GM18498 (cell line): Measurements from ENCODE around the gene KCNQ1OT1.

Source experiments
- ATAC-seq: cut with Tn5 transposase; IDR thresholded peaks from one replicate; pipeline ENCODE4 v1.9.1; 2021; ENCODE audit warnings: mild to moderate bottlenecking, moderate library complexity; ENCODE audit not compliant: unreplicated experiment

Gene KCNQ1OT1

DNA sequence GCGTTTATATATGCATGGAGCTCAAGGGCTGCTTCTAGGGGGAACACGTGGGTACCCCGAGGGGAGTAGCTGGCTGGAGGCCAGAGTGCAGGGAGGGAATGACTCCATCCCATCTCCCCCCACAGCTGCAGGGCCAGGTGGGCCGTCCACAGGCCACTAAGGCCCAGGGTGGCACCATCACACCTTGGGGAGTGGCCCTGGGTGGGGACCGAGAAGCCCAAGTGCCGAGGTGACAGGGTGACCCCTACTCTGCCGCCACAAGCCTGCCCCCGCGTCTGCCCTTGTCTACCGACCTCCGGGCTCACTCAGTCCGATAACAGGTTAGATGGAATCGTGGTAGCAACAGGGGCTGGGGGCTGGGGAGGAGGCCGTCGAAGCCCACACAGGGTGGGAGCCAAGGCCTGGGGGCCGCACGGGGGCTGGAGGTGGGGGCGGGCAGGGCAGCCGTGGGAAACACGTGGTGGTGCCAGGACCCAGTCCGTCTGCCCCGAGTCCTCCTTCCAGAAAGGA, 125.7 kb downstream of the KCNQ1OT1 start:
- ATAC-seq, result no peak

DNA sequence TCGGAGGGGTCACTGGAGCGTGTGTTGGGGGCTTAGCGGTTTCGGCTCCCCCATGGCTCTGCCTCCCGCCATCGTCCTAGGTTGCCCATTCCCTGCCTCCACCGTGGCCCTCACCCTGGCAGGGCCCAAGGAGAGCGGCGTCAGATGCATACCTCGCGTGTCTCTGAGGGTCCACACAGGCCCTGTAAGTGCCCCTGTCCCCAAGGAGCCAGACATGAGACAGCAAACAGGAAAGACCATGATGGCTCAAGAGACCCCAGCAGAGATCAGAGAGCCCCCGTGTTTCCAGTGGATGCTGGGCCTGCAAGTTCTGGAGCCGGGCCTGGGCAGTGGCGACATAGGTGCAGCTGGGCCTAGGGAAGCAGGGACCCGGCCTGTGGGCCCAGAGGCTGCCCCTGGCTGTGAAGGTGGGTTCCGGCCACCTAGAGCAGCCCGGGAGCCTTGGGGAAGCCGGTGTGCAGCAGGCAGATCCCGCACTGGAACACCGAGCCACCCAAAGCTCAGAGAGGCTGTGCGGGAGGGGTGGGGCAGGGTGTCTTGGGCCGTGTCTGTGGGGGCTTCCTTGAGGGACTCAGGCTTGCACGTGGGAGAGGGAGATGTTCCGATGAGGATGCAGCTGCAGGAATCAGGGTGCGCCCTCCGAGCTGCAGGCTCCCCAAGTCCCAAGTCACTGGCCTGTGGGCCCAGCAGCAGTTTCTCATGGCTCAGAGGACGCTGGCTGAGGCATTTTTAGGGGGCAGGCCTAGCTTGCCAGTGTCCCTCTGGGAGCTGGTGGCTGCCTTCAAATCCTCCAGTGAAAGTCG, 126.4 kb downstream of the KCNQ1OT1 start:
- ATAC-seq, result no peak

DNA sequence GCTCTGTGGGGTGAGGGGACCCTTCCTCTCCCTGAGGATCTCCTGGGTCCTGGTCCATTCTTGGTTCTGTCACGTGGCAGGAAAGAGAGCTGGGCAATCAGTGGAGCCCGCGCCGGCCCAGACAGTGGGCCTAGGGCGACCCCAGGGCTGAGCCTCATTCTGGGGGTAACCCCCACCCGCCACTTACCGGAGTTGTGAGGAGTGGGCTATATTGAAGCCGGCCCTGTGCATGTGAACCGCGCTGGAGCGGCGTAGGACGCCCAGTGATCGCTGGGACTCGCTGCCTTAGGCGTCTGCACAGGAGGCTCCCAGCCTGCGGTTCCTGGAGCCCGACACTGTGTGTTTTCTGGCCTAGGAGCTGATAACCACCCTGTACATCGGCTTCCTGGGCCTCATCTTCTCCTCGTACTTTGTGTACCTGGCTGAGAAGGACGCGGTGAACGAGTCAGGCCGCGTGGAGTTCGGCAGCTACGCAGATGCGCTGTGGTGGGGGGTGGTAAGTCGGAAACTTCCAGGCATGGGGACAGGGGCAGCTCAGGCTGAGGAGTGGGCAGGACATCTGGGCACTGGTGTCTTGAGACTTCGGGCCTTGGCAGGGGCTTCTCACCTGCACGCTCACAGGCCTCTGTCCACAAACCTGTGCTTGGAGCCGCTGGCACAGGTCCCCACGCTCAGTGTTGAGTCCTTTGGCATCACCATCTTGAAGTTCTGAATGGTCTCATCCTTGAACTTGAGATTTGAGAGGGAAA, 127.1 kb downstream of the KCNQ1OT1 start:
- ATAC-seq, result no peak

DNA sequence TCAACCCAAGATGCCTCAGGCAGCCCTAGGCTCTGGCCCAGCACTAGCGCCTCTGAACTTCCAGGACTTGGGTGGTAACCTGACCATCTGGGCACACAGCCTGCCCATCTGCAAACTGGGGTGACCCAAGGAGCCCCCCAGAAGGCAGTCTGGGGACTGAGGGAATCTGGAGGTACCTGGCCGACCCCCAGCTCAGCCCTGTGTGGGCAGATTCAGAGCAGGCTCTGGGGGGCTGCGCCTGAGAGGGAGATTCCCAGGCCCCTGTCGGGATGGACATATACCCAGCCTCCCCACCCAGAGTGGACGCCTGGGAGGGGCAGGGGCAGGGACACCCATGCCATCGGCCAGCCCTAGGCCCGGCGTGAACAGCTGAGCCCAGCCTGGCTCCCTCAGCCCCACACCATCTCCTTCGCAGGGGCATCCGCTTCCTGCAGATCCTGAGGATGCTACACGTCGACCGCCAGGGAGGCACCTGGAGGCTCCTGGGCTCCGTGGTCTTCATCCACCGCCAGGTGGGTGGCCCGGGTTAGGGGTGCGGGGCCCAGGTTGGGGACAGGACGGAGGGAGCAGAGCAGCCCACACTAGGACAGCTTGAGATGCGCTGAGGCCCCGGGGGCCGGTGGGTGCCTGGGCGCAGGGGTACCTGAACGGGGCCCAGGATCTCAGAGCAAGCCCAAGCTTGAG, 128.1 kb downstream of the KCNQ1OT1 start:
- no peak for ATAC-seq

DNA sequence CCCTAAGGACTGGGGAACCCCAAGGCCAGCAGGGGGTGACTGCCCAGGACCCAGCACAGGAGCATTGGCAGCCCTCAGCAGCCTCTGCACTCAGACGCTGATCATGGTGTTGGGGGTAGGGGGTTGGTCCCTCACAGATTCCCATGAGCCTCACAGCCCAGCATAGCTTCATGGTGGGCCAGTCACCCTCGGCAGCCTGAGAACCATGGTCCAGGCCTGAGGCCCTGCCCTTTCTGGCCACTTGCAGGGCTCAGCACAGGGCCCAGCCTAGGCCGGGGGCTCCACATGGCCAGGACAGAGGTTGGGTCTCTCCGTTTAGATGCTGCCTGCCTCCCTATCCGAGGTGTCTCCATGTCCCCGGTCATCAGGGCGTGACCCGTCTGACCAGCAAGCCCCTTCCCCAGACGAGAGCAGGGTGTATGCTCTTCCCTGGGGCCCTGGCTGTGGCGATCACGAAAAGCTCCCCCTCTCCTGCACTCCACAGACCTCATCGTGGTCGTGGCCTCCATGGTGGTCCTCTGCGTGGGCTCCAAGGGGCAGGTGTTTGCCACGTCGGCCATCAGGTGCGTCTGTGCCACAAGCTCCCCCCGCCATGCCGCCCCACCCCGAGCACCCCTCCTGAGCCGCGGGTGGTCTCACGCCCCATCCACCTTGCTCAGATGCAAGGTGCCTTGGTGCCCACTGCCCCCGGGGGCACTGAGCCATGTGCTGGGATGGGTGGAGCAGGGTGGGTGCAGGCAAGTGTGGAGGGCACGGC, 128.8 kb downstream of the KCNQ1OT1 start:
- ATAC-seq, result no peak

DNA sequence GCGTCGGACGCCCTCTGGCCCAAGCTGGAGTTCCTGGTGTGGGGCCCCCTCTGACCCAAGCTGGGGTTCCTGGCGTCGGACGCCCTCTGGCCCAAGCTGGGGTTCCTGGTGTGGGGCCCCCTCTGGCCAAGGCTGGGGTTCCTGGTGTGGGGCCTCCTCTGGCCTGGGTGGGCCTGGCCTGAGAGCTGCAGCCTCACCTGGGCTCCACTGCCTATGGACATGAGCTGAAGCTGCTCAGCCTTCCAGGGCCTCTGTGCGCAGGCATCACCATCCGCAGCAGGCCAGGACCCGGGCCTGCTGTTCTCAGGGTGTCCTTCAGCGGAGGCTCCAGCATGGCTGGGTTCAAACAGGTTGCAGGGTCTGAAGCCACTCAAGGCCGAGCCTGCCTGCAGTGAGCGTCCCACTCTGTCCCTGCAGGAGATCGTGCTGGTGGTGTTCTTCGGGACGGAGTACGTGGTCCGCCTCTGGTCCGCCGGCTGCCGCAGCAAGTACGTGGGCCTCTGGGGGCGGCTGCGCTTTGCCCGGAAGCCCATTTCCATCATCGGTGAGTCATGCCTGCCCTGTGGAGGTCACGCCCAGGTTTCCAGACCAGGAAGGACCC, 129.5 kb downstream of the KCNQ1OT1 start:
- ATAC-seq, result no peak

DNA sequence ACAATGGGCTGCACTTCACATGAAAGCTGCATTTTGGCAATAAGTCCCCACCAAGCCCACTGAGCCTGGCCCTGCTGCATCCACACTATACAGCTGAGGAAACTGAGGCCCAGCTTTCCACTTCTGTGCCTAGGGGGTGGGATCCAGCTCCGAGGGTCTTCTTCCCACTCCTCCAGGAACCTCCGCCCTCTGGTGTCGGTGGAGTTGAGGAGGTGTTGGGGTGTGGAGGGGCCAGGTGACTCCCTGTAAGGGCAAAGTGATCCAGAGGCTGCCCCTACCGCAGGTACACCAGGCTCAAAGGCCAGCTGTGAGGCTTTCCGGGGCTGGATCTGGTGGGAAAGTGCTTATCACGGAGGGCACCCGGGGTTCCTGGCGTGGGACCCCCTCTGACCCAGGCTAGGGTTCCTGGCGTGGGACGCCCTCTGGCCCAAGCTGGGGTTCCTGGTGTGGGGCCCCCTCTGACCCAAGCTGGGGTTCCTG, 130.0 kb downstream of the KCNQ1OT1 start:
- ATAC-seq, result no peak

DNA sequence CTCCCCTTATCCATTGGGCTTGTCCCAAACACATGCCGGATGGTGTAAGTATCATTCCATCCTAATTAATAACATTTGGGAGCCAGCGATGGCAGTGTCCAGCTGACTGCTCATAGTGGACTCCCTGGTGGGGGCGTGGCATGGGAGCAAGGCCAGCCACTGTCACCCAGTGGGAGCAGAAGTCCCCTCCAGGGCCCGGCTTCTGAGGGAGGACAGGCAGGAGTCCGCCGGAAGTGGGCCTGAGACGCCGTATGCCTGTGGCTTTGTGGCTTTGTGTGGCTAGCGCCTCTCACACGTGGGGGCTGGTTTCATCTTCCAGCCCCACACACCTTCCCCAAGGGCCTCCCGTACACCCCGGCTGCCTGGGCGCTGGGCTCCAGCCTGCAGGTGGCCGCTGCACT, 130.5 kb downstream of the KCNQ1OT1 start:
- ATAC-seq, result no peak

DNA sequence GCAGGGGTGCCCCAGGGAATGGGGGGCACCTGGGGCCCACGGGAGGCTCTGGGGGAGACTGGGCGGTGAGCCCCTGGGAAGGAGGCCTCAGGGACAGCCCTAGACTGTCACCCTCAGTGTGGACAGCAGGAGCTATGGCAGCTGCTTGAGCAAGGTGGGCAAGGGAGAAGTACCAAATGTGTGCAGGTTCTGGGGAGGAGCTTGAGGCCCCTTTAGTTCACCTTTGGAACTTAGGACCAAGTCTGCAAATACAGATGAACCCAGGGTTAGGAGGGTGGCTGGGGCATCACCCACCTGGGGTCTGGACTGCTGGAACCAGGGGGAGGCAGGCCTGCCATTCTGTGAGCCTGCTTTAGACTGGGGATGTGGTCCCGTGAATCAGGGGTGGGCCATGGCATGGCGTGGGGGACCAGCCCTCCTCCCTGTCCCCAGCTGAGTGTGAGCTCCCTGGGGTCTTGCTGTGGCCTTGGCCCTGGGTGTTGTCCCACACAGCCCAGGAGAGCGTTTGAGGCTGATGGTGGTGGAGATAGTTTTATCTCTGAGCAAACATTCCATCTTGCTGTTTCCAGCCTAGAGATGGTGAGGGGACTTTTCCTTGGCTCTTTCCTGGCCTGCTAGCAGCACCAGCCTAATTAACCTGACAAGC, 132.6 kb downstream of the KCNQ1OT1 start:
- no peak for ATAC-seq

DNA sequence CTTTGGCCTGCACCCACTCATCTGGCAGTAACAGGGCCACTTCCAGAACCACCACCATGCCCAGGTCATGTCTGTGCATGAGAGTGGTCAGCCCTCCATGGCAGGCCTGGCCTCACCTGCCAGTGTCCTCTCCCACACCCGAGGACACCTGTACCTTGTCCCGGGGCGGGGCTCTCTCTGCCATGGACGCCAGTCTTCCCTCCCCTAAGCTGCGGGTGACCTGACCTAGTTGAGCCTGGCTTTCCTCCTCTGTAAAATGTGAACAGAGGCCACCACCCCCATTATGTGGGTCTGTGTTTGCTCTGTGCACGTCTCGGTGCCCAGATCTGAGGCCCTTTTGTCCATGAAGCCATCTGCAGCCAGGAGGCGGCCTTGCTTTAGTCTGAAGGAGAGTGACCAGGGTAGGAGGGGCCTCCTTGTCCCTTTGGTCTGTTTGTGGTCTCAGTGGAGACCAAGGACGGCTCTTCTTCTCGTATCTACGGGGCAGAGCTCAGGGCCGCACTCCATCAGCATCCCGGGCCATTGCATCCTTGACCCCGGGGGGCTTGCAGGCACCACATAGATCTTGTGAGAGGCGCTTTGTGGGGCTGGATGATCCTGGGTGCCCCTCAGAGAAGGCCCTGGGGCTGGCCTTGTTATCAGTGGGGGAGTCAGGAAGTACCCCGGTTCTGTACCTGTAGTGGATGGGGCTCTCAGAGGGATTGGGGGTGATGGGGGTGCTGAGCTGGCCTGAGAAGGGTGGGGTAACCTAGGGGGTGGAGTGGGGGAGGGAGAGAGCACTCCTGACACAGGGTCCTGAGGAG, 133.4 kb downstream of the KCNQ1OT1 start:
- no peak for ATAC-seq

DNA sequence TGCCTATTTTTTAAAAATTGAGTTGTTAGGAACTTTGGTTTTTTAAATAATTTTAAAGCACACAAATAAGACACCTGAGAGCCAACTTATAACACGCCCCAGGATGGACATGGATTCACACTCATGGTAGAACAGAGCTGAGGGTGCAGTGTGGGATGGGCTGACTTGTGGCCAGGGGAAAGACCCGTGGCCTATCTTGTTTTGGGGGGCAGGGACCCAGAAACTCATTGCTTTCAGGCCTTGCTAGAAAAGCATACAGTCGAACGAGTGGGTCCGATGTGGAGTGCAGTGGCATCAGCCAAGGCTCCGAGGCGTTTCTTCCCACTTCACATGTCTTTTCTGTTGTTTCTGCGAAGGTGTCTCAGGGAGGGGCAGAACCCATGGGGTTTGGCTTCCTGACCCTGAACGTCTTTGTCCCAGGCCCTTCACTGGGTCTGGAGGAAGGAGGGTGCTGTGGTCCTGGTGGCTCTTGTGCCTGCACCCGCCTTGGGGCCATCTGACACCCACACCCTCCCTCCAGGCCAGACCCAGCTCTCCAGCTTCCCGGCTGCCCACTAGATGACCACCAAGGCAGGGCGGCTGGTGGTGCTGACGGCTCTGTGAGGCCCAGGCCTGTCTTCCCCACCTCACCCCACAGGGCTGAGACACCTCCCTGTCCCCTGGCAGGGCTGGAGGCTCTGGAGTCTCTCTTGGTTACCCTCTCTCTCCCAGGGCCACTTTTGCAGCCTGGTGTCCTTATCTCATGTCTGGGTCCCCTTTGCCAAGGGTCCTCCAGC, 134.2 kb downstream of the KCNQ1OT1 start:
- ATAC-seq, result no peak

DNA sequence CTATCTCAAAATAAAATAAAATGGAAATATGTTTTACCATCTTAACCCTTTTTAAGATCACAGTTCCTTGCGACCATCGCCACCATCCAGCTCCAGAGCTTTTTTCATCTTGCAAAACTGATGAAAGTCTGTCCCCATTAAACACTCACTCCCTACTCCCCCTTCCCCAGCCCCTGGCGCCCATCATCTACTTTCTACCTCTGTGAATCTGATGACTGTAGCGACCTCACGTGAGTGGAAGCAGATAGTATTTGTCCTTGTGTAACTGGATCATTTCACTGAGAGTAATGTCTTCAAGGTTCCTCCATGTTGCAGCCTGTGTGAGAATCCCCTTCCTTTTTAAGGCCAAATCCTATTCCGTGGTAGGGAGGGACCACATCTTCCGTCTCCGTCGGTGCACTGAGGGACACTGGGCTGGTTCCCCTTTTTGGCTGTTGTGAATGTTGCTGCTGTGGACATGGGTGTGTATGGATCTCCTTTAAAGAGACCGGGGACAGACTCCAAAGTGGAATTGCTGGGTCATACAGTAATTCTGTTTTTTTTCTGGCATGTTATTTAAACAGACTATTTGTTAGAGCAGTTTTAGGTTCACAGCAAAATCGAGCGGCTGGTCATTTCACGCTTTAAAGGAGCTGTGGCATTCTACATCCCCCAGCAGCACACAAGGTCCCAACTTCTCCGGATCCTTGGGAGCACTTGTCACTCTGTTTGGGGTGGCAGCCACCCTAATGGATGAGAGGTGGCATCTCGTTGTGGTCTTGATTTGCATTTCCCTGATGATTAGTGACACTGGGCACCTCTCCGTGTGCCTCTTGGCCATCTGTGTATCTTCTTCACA, 135.0 kb downstream of the KCNQ1OT1 start:
- ATAC-seq, result no peak

DNA sequence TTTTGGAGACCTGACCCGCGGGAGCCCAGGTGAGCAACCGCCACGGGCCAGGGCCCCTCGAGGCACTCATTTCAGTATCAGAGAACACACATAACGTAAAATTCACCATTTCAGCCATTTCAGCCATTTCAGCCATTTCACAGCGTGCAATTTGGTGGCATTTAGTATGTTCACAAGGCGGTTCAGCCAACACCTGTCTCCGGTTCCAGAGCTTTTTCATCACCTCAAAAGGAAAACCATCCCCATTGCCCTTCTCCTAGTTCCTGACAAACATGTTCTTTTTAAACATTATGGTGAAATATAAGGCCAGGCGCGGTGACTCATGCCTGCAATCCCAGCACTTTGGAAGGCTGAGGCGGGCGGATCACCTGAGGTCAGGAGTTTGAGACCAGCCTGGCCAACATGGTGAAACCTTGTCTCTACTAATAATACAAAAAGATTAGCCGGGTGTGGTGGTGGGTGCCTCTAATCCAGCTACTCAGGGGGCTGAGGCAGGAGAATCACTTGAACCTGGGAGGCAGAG, 135.7 kb downstream of the KCNQ1OT1 start:
- no peak for ATAC-seq

DNA sequence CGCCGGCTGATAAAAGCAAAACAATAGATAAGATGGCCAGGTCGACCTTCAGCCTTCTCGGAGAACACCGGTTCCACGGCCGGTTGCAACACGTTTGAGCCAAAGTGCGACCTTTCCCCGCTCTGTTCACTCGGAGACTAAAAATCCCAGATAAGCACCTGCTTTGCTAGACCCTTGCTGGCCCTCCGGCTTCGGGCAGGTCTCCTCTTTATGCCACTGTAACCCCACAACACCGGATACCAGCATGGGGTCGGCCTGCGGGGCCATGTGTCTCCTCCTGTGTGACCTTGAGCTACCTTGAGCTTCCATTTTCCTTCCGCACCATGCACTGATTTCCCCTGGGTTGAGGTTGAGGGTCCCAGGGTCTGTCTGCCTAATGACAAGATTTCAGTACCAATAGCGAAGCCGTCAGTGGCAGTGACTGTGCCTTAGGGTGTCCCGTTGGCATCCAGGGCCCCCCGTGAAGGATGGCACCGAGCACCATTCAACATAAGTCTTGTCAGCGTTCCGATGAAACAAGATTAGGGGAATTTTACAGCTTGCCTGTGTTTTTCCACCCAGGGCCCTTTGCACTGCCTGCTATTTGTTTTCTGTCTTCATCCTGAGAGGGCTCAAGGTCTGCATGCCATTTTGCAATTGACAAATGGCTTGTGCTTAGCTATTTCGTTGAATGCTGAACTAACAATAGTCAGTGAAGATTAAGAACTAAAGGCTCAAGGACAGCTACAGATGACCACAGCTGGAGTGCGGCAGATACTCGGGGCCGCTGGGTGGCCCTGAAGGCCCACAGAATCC, 136.4 kb downstream of the KCNQ1OT1 start:
- no peak for ATAC-seq

DNA sequence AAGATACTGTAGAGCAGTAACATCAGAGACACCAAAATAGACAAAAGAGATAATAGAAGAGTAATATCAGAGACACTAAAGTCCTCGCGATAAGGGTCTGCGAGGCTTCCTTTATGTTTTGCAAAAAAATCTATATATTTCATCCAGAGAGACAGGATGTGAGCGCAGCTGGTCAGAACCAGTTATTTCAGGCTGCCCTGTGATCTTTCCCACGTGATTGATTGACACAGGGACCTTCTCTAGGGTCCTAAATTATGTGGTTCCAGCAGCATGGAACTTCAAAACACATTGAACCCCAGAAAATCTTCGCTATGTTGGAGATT, 136.9 kb downstream of the KCNQ1OT1 start:
- no peak for ATAC-seq
